Cardiac muscle cell (in vitro differentiated cells and primary cell): ENCODE results near the gene NPFF. TPM values are rescaled to one million over a fixed set of nuclear protein-coding genes. Genes with fewer than 3 reads are reported as not detected.

Experiments used
- DNase-seq, 2 donors: peaks; one replicate each; pipeline versions ENCODE4 v3.0.0 to v3.0.0-alpha.2; 2010 to 2017; ENCODE audit warnings: low read depth in 1 of 2, low spot score in 1 of 2
- H3K27ac ChIP-seq: fragments of 200-600 bp; sonication (generic); 2 replicates; pipeline ENCODE4 v1.5.1; 2016
- H3K27me3 ChIP-seq: fragments of 200-600 bp; sonication (generic); 2 replicates; pipeline ENCODE4 v1.6.0; 2016; ENCODE audit warnings: control low read depth
- H3K36me3 ChIP-seq: fragments of 200-600 bp; sonication (generic); 2 replicates; pipeline ENCODE4 v1.5.1; 2016; ENCODE audit warnings: control low read depth
- H3K4me1 ChIP-seq: fragments of 200-600 bp; sonication (generic); 2 replicates; pipeline ENCODE4 v1.8.1; 2017; ENCODE audit warnings: low read depth, mild to moderate bottlenecking, mixed run types
- H3K4me3 ChIP-seq: fragments of 200-600 bp; sonication (generic); 2 replicates; pipeline ENCODE4 v1.5.1; 2016; ENCODE audit warnings: mild to moderate bottlenecking
- H3K9me3 ChIP-seq: fragments of 200-600 bp; sonication (generic); 2 replicates; pipeline ENCODE4 v1.5.1; 2017; ENCODE audit warnings: low read depth, mild to moderate bottlenecking, control low read depth
- CTCF ChIP-seq: IDR thresholded peaks from 2 replicates; pipeline ENCODE4 v1.5.1; 2012; ENCODE audit warnings: low read depth, mild to moderate bottlenecking, low read length
- polyA plus RNA-seq: library from polyadenylated mRNA; unstranded; fragments of >200 nt; fragmentation: Nextera tagmentation; extraction: Ambion mirVana; gene quantifications from 2 replicates; pipeline ENCODE4 v1.2.1, GENCODE V29; 2016
- total RNA-seq: library from RNA; depleted of rRNA; stranded (reverse); fragments of >200 nt; gene quantifications from 2 replicates; pipeline ENCODE4 v1.2.3, GENCODE V29; 2016

NPFF gene
- total and polyA plus RNA-seq, 2 experiments from 2014 or later, result not detected

DNA sequence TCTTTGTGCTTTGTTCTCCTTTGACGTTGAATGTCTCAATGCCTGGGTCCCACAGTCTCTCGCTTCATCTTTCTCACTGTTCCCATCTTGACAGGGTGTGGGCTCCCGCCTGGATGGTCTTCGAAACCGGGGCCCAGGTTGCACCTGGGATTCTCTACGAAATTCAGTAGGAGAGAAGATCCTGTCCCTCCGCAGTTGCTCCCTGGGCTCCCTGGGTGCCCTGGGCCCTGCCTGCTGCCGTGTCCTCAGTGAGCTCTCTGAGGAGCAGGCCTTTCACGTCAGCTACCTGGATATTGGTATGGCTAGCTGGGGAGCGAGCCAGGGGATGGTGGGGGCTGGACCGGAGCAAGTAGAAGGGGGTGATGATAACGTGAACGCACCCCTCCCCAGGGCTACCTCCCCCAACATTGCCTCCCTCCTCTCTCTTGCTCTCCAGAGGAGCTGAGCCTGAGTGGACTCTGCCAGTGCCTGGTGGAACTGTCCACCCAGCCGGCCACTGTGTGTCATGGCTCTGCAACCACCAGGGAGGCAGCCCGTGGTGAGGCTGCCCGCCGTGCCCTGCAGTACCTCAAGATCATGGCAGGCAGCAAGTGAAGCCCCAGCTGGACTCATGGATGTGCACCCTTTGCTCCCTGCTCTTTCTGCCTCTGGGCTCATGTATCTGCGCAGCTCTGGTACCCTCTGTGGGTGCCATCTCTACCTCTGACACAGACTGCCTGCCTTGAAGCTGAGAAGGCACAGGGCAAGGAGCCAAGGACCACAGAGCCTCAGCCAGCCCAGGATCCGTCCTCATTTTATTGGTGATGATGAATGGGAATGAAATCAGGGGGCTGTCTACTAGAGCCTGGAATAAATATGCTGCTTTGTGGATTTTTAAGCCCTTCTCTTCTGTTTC is 1.5 kb downstream of the NPFF start:
- TF ChIP-seq CTCF, result no peak
- H3K27ac ChIP-seq, result no peak overlapping the region
- H3K27me3 ChIP-seq, result no peaks in the 10 kb centered on the region
- H3K9me3 ChIP-seq, result no peaks in the 10 kb centered on the region
- H3K4me1 ChIP-seq, result peaks cover 7% of the 10 kb centered on the region
- DNase-seq, result no peak
- H3K36me3 ChIP-seq, result peaks cover 5% of the 10 kb centered on the region
- no peak overlapping the region for H3K4me3 ChIP-seq

DNA sequence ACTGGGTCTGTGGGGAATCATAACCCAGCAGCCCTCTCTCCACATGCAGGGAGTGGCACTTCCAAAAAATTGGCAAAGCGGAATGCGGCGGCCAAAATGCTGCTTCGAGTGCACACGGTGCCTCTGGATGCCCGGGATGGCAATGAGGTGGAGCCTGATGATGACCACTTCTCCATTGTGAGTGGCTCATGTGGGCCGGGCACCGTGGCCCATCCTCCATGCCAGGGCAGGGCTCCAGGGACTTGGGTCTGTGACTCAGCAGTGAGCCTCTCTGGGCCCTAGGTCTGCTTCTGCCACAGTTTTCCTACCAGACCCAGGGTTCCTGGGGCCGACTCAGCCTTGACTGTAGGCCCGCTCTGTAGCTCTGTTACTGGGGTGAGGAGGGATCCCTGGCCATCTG is 2.2 kb downstream of the NPFF start:
- DNase-seq, result peak in 1 of 2 donors; percentile 49
- peaks cover 9% of the 10 kb centered on the region for H3K4me1 ChIP-seq
- no peak overlapping the region for H3K4me3 ChIP-seq
- H3K27ac ChIP-seq, result no peak overlapping the region
- H3K36me3 ChIP-seq, result peaks cover 5% of the 10 kb centered on the region
- TF ChIP-seq CTCF, result no peak
- H3K27me3 ChIP-seq, result no peaks in the 10 kb centered on the region
- no peaks in the 10 kb centered on the region for H3K9me3 ChIP-seq

GRCh38 chr12:53504004-53504920 is 3.0 kb downstream of the NPFF start:
- DNase-seq, result peak in 1 of 2 donors; percentile 32
- Histone ChIP-seq H3K4me1 (peaks cover 14% of the 10 kb centered on the region), H3K4me3 (no peak overlapping the region), H3K27me3 (no peaks in the 10 kb centered on the region), H3K36me3 (peaks cover 5% of the 10 kb centered on the region), H3K27ac (no peak overlapping the region), H3K9me3 (no peaks in the 10 kb centered on the region)
- peak; percentile 6 for TF ChIP-seq CTCF

GRCh38 chr12:53502983-53503728 is 4.1 kb downstream of the NPFF start:
- H3K4me3 ChIP-seq, result no peak overlapping the region
- H3K36me3 ChIP-seq, result peaks cover 5% of the 10 kb centered on the region

More at GRCh38 chr12:53502983-53503728, 4.1 kb downstream of the NPFF start:
- H3K9me3 ChIP-seq, result no peaks in the 10 kb centered on the region
- no peak for DNase-seq
- H3K4me1 ChIP-seq, result peaks cover 14% of the 10 kb centered on the region
- peak overlapping the region; percentile 97 for H3K27ac ChIP-seq
- TF ChIP-seq CTCF, result no peak
- H3K27me3 ChIP-seq, result no peaks in the 10 kb centered on the region
